K562 (cell line): ENCODE data around the gene AGMO. TPM values are rescaled to one million over a fixed set of nuclear protein-coding genes. Genes with fewer than 3 reads are reported as not detected.

Source experiments
- ATAC-seq: fragments of 200-7000 bp; cut with Tn5 transposase; 3 replicates; pipeline ENCODE4 v1.9.1; 2020; ENCODE audit warnings: moderate library complexity
- BruUV-seq: library from RNA; stranded (reverse); fragments of 400-500 nt; replicated peaks from 2 replicates; lab custom pipeline; 2021; lab: Mats Ljungman, UMichigan
- CTCF ChIA-PET: fragments of 300-600 bp; formaldehyde crosslinking; extraction: SDS; loops from one replicate; lab custom pipeline; 2021; ENCODE audit warnings: low intra/inter-chr PET ratio; lab: Yijun Ruan, JAX
- POLR2A ChIA-PET: fragments of 300-600, 350-650 bp; sonication (Branson Sonifier 250); formaldehyde crosslinking; extraction: SDS; loops from one replicate; lab custom pipeline; 2021; ENCODE audit warnings: antibody characterized with exemption, inconsistent platforms; lab: Yijun Ruan, JAX
- DNase-seq, 4 experiments: peaks; one replicate each; pipeline versions ENCODE4 v3.0.0 to v3.0.0-alpha.2; 2011 to 2018; ENCODE audit warnings: low spot score in 3 of 4, mixed read lengths in 3 of 4; ENCODE audit errors: extremely low read depth in 1 of 4
- FAIRE-seq: peaks from 2 replicates; lab custom pipeline; 2011; peaks lifted over from hg19 to GRCh38; lab: Jason Lieb, UNC
- H2AFZ ChIP-seq: 2 replicates; pipeline ENCODE4 v1.6.0; 2011; ENCODE audit warnings: low read depth, low read length, control low read depth, inconsistent platforms
- H3K27ac ChIP-seq: fragments of 200-600 bp; 3 replicates; pipeline ENCODE4 v1.8.0; 2011; ENCODE audit warnings: low read depth, mild to moderate bottlenecking, control low read depth, inconsistent platforms, low read length, moderate library complexity, mixed read lengths; ENCODE audit errors: extremely low read depth
- H3K27me3 ChIP-seq, 2 experiments: fragments of 300-600 bp in 1 of 2; 2 replicates in 1 of 2; 3 replicates in 1 of 2; pipeline versions ENCODE4 v1.6.0 to v1.8.0; 2011; ENCODE audit warnings: inconsistent platforms in 2 of 2, low read length in 2 of 2, mild to moderate bottlenecking in 1 of 2, mixed read lengths in 1 of 2, moderate library complexity in 1 of 2; ENCODE audit not compliant: control insufficient read depth in 2 of 2, insufficient read depth in 2 of 2
- H3K36me3 ChIP-seq: fragments of 300-600 bp; 3 replicates; pipeline ENCODE4 v1.8.0; 2011; ENCODE audit warnings: mild to moderate bottlenecking, low read length, inconsistent platforms; ENCODE audit not compliant: control insufficient read depth, insufficient read depth
- H3K4me1 ChIP-seq, 2 experiments: fragments of 200-600 bp in 1 of 2; replicated peaks in 1 of 2; 2 replicates in 1 of 2; 3 replicates in 1 of 2; pipeline versions ENCODE4 v1.5.1 to v1.8.0; 2011; ENCODE audit warnings: inconsistent platforms in 2 of 2, low read length in 2 of 2, mild to moderate bottlenecking in 1 of 2, mixed read lengths in 1 of 2, moderate library complexity in 1 of 2; ENCODE audit not compliant: control insufficient read depth in 2 of 2, insufficient read depth in 2 of 2
- H3K4me2 ChIP-seq: 2 replicates; pipeline ENCODE4 v1.6.1; 2011; ENCODE audit warnings: low read length, control low read depth, inconsistent platforms, mixed read lengths; ENCODE audit not compliant: insufficient read depth
- H3K4me3 ChIP-seq: fragments of 200-600 bp; sonication (generic), shearing (Covaris generic); 2 replicates; pipeline ENCODE4 v1.5.1; 2016; ENCODE audit warnings: control low read depth, inconsistent platforms
- H3K79me2 ChIP-seq: fragments of 200-600 bp; 3 replicates; pipeline ENCODE4 v1.8.0; 2011; ENCODE audit warnings: low read length, inconsistent platforms; ENCODE audit not compliant: control insufficient read depth, insufficient read depth
- H3K9ac ChIP-seq, 2 experiments: 2 replicates each; pipeline versions ENCODE4 v1.6.0 to v1.6.1; 2011; ENCODE audit warnings: low read depth in 2 of 2, low read length in 2 of 2, control low read depth in 1 of 2, inconsistent platforms in 1 of 2, mild to moderate bottlenecking in 1 of 2, mixed read lengths in 1 of 2; ENCODE audit not compliant: insufficient read depth in 1 of 2
- H3K9me1 ChIP-seq: one replicate; pipeline ENCODE4 v1.6.0; 2011; ENCODE audit warnings: inconsistent platforms, mild to moderate bottlenecking, low read length, moderate library complexity; ENCODE audit not compliant: control insufficient read depth, insufficient read depth
- H3K9me3 ChIP-seq: replicated peaks from 2 replicates; pipeline ENCODE4 v1.5.1; 2011; ENCODE audit warnings: low read depth, low read length, inconsistent platforms; ENCODE audit not compliant: control insufficient read depth, insufficient read depth
- H4K20me1 ChIP-seq: replicated peaks from 2 replicates; pipeline ENCODE4 v1.6.1; 2011; ENCODE audit warnings: low read length, inconsistent platforms, mixed read lengths; ENCODE audit not compliant: control insufficient read depth, insufficient read depth
- FOXM1 ChIP-seq, 2 experiments: fragments of 450-650 bp in 1 of 2; sonication (generic) in 1 of 2; formaldehyde crosslinking in 1 of 2; IDR thresholded peaks; 2 replicates each; pipeline versions ENCODE4 v1.6.1 to v1.9.0; 2017 to 2022; ENCODE audit warnings: low read depth in 2 of 2, mild to moderate bottlenecking in 2 of 2, missing genetic modification reagents in 1 of 2, moderate library complexity in 1 of 2
- MED1 ChIP-seq: sonication (generic); formaldehyde crosslinking; IDR thresholded peaks from 2 replicates; pipeline ENCODE4 v1.8.1; 2023; ENCODE audit warnings: missing genetic modification reagents, borderline replicate concordance
- NFXL1 ChIP-seq: fragments of 450-650 bp; formaldehyde crosslinking; IDR thresholded peaks from 2 replicates; pipeline ENCODE4 v1.4.0; 2021; ENCODE audit warnings: mild to moderate bottlenecking
- OTX1 ChIP-seq: fragments of 450-650 bp; formaldehyde crosslinking; IDR thresholded peaks from 2 replicates; pipeline ENCODE4 v1.4.0; 2022; ENCODE audit warnings: mild to moderate bottlenecking
- POLR2G ChIP-seq: fragments of 200-400 bp; formaldehyde crosslinking; IDR thresholded peaks from 2 replicates; pipeline ENCODE4 v1.6.1; 2017; ENCODE audit warnings: low read depth, mild to moderate bottlenecking, antibody characterized with exemption, low read length, moderate library complexity
- SMC3 ChIP-seq: conservative IDR thresholded peaks from 2 replicates; pipeline ENCODE4 v1.6.1; 2011; ENCODE audit warnings: low read depth, low read length, improper control_type of control experiment; ENCODE audit not compliant: insufficient read depth
- TCF7 ChIP-seq: sonication (generic); IDR thresholded peaks from 2 replicates; pipeline ENCODE4 v1.6.1; 2016; ENCODE audit warnings: antibody characterized with exemption, borderline replicate concordance
- ZNF408 ChIP-seq: fragments of 250-450 bp; sonication (Bioruptor Pico); IDR thresholded peaks from 2 replicates; pipeline ENCODE4 v1.4.0; 2020; ENCODE audit warnings: low read depth, mild to moderate bottlenecking, moderate library complexity
- ZNF699 ChIP-seq: fragments of 250-450 bp; sonication (Bioruptor Pico); IDR thresholded peaks from 2 replicates; pipeline ENCODE4 v1.8.0; 2021; ENCODE audit warnings: mild to moderate bottlenecking, moderate library complexity; ENCODE audit not compliant: insufficient replicate concordance
- ZNF75A ChIP-seq: fragments of 450-650 bp; formaldehyde crosslinking; IDR thresholded peaks from 2 replicates; pipeline ENCODE4 v1.4.0; 2020; ENCODE audit warnings: mild to moderate bottlenecking
- WGBS: fragments of 100-300 bp; shearing (Covaris generic); methylation state at CpG from one replicate; pipeline ENCODE4 v1.1.6; 2016; ENCODE audit warnings: low coverage, mixed read lengths; ENCODE audit not compliant: insufficient coverage; ENCODE audit errors: missing lambda C conversion rate; 5-methylcytosine and 5-hydroxymethylcytosine counted together
- in situ Hi-C: fragments of 300-500 bp; cut with MboI; formaldehyde crosslinking; loops from 4 replicates; pipeline ENCODE4 v1.15.0; 2018; ENCODE audit warnings: inconsistent platforms, mixed read lengths
- intact Hi-C: fragments of 100-400 bp; cut with micrococcal nuclease; formaldehyde crosslinking; loops from 2 replicates; pipeline ENCODE4 v1.14.2; 2022
- polyA plus RNA-seq, 8 experiments: library from polyadenylated mRNA; depleted of rRNA in 4 of 8; stranded (reverse) in 5 of 8; unstranded in 3 of 8; fragments of >200 nt; fragmentation: Nextera tagmentation in 2 of 8; fragmentation: Illumina TruSeq in 1 of 8; extraction: Ambion mirVana in 2 of 8; extraction: Trizol in 1 of 8; gene quantifications; 2 replicates each; pipeline versions ENCODE4 v1.2.1 to v1.2.3, GENCODE V29; 2011 to 2014; ENCODE audit warnings: inconsistent platforms in 1 of 8, missing spikeins in 1 of 8
- total RNA-seq, 7 experiments: library from RNA; depleted of rRNA in 6 of 7; stranded (reverse); fragments of >200 nt in 6 of 7; fragmentation: Illumina TruSeq in 2 of 7; extraction: Trizol in 2 of 7; gene quantifications; 2 replicates each; pipeline versions ENCODE4 v1.2.1 to v1.2.3, GENCODE V29; 2011 to 2021; ENCODE audit warnings: low replicate concordance in 1 of 7
- TF ChIP-seq, protein P1 (sequence below): fragments of 250-450 bp; sonication (Bioruptor Pico); IDR thresholded peaks from 2 replicates; pipeline ENCODE4 v1.4.0; 2020; ENCODE audit warnings: mild to moderate bottlenecking, moderate library complexity
- TF ChIP-seq, protein P2 (sequence below): fragments of 450-650 bp; formaldehyde crosslinking; IDR thresholded peaks from 2 replicates; pipeline ENCODE4 v1.4.0; 2020; ENCODE audit warnings: mild to moderate bottlenecking, moderate library complexity
- TF ChIP-seq, protein P3 (sequence below): fragments of 450-650 bp; IDR thresholded peaks from 2 replicates; pipeline ENCODE4 v1.7.0; 2016; ENCODE audit warnings: borderline replicate concordance

Gene AGMO
- total and polyA plus RNA-seq, 9 of the 15 experiments (the other 6 are each of a cell fraction or from before 2014, with no cell fraction given) = 0.30 to 1.4 (median 0.69) TPM; not detected in 1

DNA sequence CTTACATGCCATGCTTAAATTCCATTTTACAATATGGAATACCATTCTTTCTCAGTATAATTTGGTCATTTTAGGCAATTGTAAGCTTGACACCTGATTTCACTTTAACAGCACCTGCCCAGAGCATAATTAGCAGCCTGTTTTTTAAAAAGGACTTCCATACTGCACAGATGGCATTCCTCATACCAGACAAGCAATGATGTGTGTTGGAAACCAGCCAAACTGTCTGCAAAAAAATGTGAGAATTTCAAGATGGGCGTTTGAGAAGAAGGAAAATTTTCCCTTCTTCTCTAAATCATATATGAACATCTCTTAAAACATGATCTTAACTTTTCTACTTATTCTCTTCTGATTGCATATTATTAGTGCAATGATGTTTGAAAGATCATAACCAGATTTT, 40.4 kb upstream of the AGMO start:
- WGBS = 0% methylated on average over 1 of the region's 1 CpG
- no peaks in the 10 kb centered on the region; the same call in none of the 2 replicates for H3K9me3 ChIP-seq
- no peak overlapping the region for H2AFZ ChIP-seq
- no peak overlapping the region for H3K9ac ChIP-seq
- H3K4me1 ChIP-seq = no peaks in the 10 kb centered on the region
- POLR2A ChIA-PET = no interaction called here
- BruUV-seq = no TSS peak
- H3K4me3 ChIP-seq = no peak overlapping the region
- in situ Hi-C loops (no loop called here), intact Hi-C loops (loop anchor here (10.0 kb wide), 1 partner anchor 463 kb away; no protein-coding TSS in a partner anchor)
- no peak overlapping the region for H3K27ac ChIP-seq
- no peaks in the 10 kb centered on the region for H3K27me3 ChIP-seq
- CTCF ChIA-PET = no interaction called here
- H3K9me1 ChIP-seq = no peaks in the 10 kb centered on the region
- H4K20me1 ChIP-seq = no peaks in the 10 kb centered on the region
- ATAC-seq (no peak), FAIRE-seq (no peak), DNase-seq (no peak)
- H3K36me3 ChIP-seq = no peaks in the 10 kb centered on the region
- no peaks in the 10 kb centered on the region for H3K79me2 ChIP-seq
- H3K4me2 ChIP-seq = no peak overlapping the region
- TF ChIP-seq TCF7 (no peak), ZNF75A (no peak), FOXM1 (IDR thresholded peaks at IDR 0.05; ENCODE audit: low read depth) (no peak), FOXM1 (CRISPR knock-in tag; IDR thresholded peaks at IDR 0.05; ENCODE audit: low read depth) (no peak), NFXL1 (CRISPR knock-in tag) (no peak), SMC3 (no peak), ZNF408 (no peak), ZNF699 (no peak), POLR2G (no peak), MED1 (no peak), OTX1 (no peak)
- TF ChIP-seq, protein P1, sequence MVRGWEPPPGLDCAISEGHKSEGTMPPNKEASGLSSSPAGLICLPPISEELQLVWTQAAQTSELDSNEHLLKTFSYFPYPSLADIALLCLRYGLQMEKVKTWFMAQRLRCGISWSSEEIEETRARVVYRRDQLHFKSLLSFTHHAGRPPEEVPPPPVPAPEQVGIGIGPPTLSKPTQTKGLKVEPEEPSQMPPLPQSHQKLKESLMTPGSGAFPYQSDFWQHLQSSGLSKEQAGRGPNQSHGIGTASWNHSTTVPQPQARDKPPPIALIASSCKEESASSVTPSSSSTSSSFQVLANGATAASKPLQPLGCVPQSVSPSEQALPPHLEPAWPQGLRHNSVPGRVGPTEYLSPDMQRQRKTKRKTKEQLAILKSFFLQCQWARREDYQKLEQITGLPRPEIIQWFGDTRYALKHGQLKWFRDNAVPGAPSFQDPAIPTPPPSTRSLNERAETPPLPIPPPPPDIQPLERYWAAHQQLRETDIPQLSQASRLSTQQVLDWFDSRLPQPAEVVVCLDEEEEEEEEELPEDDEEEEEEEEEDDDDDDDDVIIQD (CRISPR knock-in tag) = no peak
- TF ChIP-seq, protein P2, sequence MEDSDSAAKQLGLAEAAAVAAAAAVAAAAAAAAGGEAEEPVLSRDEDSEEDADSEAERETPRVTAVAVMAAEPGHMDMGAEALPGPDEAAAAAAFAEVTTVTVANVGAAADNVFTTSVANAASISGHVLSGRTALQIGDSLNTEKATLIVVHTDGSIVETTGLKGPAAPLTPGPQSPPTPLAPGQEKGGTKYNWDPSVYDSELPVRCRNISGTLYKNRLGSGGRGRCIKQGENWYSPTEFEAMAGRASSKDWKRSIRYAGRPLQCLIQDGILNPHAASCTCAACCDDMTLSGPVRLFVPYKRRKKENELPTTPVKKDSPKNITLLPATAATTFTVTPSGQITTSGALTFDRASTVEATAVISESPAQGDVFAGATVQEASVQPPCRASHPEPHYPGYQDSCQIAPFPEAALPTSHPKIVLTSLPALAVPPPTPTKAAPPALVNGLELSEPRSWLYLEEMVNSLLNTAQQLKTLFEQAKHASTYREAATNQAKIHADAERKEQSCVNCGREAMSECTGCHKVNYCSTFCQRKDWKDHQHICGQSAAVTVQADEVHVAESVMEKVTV (CRISPR knock-in tag) = no peak
- TF ChIP-seq, protein P3, sequence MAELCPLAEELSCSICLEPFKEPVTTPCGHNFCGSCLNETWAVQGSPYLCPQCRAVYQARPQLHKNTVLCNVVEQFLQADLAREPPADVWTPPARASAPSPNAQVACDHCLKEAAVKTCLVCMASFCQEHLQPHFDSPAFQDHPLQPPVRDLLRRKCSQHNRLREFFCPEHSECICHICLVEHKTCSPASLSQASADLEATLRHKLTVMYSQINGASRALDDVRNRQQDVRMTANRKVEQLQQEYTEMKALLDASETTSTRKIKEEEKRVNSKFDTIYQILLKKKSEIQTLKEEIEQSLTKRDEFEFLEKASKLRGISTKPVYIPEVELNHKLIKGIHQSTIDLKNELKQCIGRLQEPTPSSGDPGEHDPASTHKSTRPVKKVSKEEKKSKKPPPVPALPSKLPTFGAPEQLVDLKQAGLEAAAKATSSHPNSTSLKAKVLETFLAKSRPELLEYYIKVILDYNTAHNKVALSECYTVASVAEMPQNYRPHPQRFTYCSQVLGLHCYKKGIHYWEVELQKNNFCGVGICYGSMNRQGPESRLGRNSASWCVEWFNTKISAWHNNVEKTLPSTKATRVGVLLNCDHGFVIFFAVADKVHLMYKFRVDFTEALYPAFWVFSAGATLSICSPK = no peak
